Right lobe of liver (tissue), 4 donors: ENCODE measurements around the gene SMIM31.

Experiments
- CTCF ChIP-seq, 4 donors: fragments of 200-600 bp in 3 of 4; fragments of 450-650 bp in 1 of 4; IDR thresholded peaks; one replicate each; pipeline versions ENCODE4 v1.5.1 to v1.8.0; 2016 to 2022; ENCODE audit warnings: antibody characterized with exemption in 4 of 4, mild to moderate bottlenecking in 2 of 4
- POLR2A ChIP-seq: fragments of 450-650 bp; IDR thresholded peaks from one replicate; pipeline ENCODE4 v1.6.1; 2017; ENCODE audit warnings: antibody characterized with exemption, mild to moderate bottlenecking
- donor health status: DM: no; HTN: no; CAD: no.
- donor health status: DM: no; HTN: no; CAD: no.
- donor health status: DM: no; HTN: yes; CAD: no.

- TF ChIP-seq CTCF (IDR thresholded peaks at IDR 0.05), result peak; percentile 59 to 84 (median 78)
- no peak for TF ChIP-seq POLR2A
Observed at GRCh38 chr4:164731827-164732474, 22.0 kb upstream of the SMIM31 start.
